ENCODE data around the gene SUSD3. TPM values are rescaled to one million over a fixed set of nuclear protein-coding genes. Genes with fewer than 3 reads are reported as not detected.
A peak's percentile ranks its signal among the peaks of the same experiment; 100 is the strongest.

Gene SUSD3
- total and polyA plus RNA-seq, 10 of the 15 experiments (the other 5 are each of a cell fraction or from before 2014, with no cell fraction given) = 2.5 to 92.0 (median 31.1) TPM

DNA sequence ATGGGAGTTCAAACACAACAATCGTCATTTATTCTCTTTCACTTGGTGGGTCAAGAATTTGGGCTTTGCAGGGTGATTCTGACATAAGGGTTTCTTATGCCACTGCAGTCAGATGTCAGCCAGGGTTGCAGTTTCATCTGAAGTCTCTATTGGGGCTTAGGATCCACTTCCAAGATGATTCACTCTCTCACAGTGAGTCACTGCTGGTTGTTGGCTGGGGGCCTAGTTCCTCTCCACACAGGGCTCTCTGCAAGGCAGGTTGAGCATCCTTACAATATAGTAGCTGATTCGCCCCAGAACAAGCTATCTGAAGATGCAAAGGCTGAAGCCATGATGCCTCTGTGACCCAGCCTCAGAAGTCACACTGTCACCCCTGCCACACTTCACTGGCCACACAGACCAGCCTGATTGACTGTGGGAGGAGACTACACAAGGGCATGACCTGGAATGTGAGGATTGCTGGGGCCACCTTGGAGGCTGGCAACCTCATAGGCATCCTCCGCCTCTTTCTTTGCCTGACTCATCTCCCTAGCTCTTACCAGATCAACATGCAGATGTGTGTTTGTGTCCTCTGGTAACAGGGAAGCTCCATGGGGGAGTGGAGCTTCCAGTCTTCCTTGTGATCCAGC, 33.1 kb downstream of the SUSD3 start (continued):
- TF ChIP-seq BHLHE40 (IDR thresholded peaks at IDR 0.05; ENCODE audit: borderline replicate concordance in 1 of 2, low read depth in 2 of 2, low read length in 1 of 2) = 0 out of 4 replicates have a peak, but pooled peaks of 1 of the 2 experiments have one; percentile 11
- TF ChIP-seq, protein P1, sequence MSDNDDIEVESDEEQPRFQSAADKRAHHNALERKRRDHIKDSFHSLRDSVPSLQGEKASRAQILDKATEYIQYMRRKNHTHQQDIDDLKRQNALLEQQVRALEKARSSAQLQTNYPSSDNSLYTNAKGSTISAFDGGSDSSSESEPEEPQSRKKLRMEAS (IDR thresholded peaks at IDR 0.05; ENCODE audit: low read depth, low read length) = no peak
- TF ChIP-seq ETV6 (conservative IDR thresholded peaks at IDR 0.05 in 1 of 2, IDR thresholded peaks at IDR 0.05 in 1 of 2; ENCODE audit: borderline replicate concordance in 1 of 2, low read depth in 1 of 2) = peak in 1 of 2 experiments; percentile 54; a peak in 2 of 4 replicates
- TF ChIP-seq TCF3 (IDR thresholded peaks at IDR 0.05; ENCODE audit: borderline replicate concordance, insufficient read depth, low read depth, low read length) = 0 out of 2 replicates have a peak, but pooled peaks have one; percentile 20
- no peak for TF ChIP-seq SMAD5 (IDR thresholded peaks at IDR 0.05; ENCODE audit: low read depth)
- TF ChIP-seq DPF2 (IDR thresholded peaks at IDR 0.05) = 0 out of 2 replicates have a peak, but pooled peaks have one; percentile 27
- TF ChIP-seq RBBP5 (conservative IDR thresholded peaks at IDR 0.05) = no peak
- TF ChIP-seq SRF (IDR thresholded peaks at IDR 0.05; ENCODE audit: low read depth in 2 of 2, low read length in 2 of 2) = 0 out of 4 replicates have a peak, but pooled peaks of 1 of the 2 experiments have one; percentile 30
- TF ChIP-seq, protein P2, sequence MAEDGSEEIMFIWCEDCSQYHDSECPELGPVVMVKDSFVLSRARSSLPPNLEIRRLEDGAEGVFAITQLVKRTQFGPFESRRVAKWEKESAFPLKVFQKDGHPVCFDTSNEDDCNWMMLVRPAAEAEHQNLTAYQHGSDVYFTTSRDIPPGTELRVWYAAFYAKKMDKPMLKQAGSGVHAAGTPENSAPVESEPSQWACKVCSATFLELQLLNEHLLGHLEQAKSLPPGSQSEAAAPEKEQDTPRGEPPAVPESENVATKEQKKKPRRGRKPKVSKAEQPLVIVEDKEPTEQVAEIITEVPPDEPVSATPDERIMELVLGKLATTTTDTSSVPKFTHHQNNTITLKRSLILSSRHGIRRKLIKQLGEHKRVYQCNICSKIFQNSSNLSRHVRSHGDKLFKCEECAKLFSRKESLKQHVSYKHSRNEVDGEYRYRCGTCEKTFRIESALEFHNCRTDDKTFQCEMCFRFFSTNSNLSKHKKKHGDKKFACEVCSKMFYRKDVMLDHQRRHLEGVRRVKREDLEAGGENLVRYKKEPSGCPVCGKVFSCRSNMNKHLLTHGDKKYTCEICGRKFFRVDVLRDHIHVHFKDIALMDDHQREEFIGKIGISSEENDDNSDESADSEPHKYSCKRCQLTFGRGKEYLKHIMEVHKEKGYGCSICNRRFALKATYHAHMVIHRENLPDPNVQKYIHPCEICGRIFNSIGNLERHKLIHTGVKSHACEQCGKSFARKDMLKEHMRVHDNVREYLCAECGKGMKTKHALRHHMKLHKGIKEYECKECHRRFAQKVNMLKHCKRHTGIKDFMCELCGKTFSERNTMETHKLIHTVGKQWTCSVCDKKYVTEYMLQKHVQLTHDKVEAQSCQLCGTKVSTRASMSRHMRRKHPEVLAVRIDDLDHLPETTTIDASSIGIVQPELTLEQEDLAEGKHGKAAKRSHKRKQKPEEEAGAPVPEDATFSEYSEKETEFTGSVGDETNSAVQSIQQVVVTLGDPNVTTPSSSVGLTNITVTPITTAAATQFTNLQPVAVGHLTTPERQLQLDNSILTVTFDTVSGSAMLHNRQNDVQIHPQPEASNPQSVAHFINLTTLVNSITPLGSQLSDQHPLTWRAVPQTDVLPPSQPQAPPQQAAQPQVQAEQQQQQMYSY (CRISPR knock-in tag; IDR thresholded peaks at IDR 0.05) = no peak
- peak; percentile 95 for TF ChIP-seq JUNB (IDR thresholded peaks at IDR 0.05)
